Ovary (tissue), 3 donors: ENCODE data around the gene MYO1A.
A peak's percentile ranks its signal among the peaks of the same experiment; 100 is the strongest.

Experiments
- CTCF ChIP-seq, 3 donors: fragments of 450-650 bp in 2 of 3; fragments of 200-600 bp in 1 of 3; IDR thresholded peaks; one replicate each; pipeline versions ENCODE4 v1.5.1 to v1.8.0; 2016 to 2022; ENCODE audit warnings: antibody characterized with exemption in 3 of 3, mild to moderate bottlenecking in 1 of 3
- POLR2A ChIP-seq: fragments of 450-650 bp; IDR thresholded peaks from one replicate; pipeline ENCODE4 v1.6.1; 2017; ENCODE audit warnings: antibody characterized with exemption, mild to moderate bottlenecking, moderate library complexity
- donor health status: DM: no; HTN: no; CAD: no.

- no peak for TF ChIP-seq POLR2A
- peak in 2 of 3 donors; percentile 2 to 6 for TF ChIP-seq CTCF (IDR thresholded peaks at IDR 0.05)
These were observed 43.0 kb downstream of the MYO1A start for GRCh38 chr12:57006809-57007475.
